ENCODE results near the gene COQ8B.

The COQ8B gene

GRCh38 chr19:40752257-40752781 lies 35.6 kb upstream of the COQ8B start:
- Histone ChIP-seq H3K4me1 (ENCODE audit: control insufficient read depth, insufficient read depth, low read length) (peaks cover 8% of the 10 kb centered on the region), H3K9me3 (ENCODE audit: control insufficient read depth, insufficient read depth, low read length) (no peaks in the 10 kb centered on the region), H3K9ac (ENCODE audit: low read depth, low read length) (no peak overlapping the region), H3K36me3 (ENCODE audit: control insufficient read depth, insufficient read depth, low read length) (peaks cover 28% of the 10 kb centered on the region), H3K4me3 (ENCODE audit: low read depth, low read length) (peak overlapping the region; percentile 78), H3K27me3 (ENCODE audit: control insufficient read depth, insufficient read depth, low read length) (no peaks in the 10 kb centered on the region)

- H3K4me1 ChIP-seq (ENCODE audit: control insufficient read depth, insufficient read depth, low read length), result peaks cover 8% of the 10 kb centered on the region
- H3K4me3 ChIP-seq (ENCODE audit: low read depth, low read length), result peak within 1 kb of the TSS; percentile 78
- peaks cover 22% of the 10 kb centered on the region for H3K36me3 ChIP-seq (ENCODE audit: control insufficient read depth, insufficient read depth, low read length)
- no peaks in the 10 kb centered on the region for H3K9me3 ChIP-seq (ENCODE audit: control insufficient read depth, insufficient read depth, low read length)
- peak within 1 kb of the TSS; percentile 99 for H3K9ac ChIP-seq (ENCODE audit: low read depth, low read length)
- no peaks in the 10 kb centered on the region for H3K27me3 ChIP-seq (ENCODE audit: control insufficient read depth, insufficient read depth, low read length)
Measured at GRCh38 chr19:40750874-40751537, 34.3 kb upstream of the COQ8B start, which contains the start of gene SNRPA. TSS of gene SNRPA (plus strand) at chr19:40751203. CDS start at chr19:40751409, 206 bp downstream.

GRCh38 chr19:40750058-40750873 lies 33.6 kb upstream of the COQ8B start, which contains the start of gene ACTMAP:
TSS of gene ACTMAP (minus strand) at chr19:40750477. CDS start at chr19:40749803, 674 bp downstream.
- Histone ChIP-seq H3K36me3 (ENCODE audit: control insufficient read depth, insufficient read depth, low read length) (peaks cover 17% of the 10 kb centered on the region), H3K9me3 (ENCODE audit: control insufficient read depth, insufficient read depth, low read length) (no peaks in the 10 kb centered on the region), H3K4me3 (ENCODE audit: low read depth, low read length) (peak within 1 kb of the TSS; percentile 78), H3K4me1 (ENCODE audit: control insufficient read depth, insufficient read depth, low read length) (peaks cover 8% of the 10 kb centered on the region), H3K27me3 (ENCODE audit: control insufficient read depth, insufficient read depth, low read length) (no peaks in the 10 kb centered on the region), H3K9ac (ENCODE audit: low read depth, low read length) (peak within 1 kb of the TSS; percentile 99)

- Histone ChIP-seq H3K9ac (ENCODE audit: low read depth, low read length) (no peak overlapping the region), H3K4me1 (ENCODE audit: control insufficient read depth, insufficient read depth, low read length) (peaks cover 9% of the 10 kb centered on the region), H3K4me3 (ENCODE audit: low read depth, low read length) (no peak overlapping the region), H3K27me3 (ENCODE audit: control insufficient read depth, insufficient read depth, low read length) (no peaks in the 10 kb centered on the region), H3K9me3 (ENCODE audit: control insufficient read depth, insufficient read depth, low read length) (no peaks in the 10 kb centered on the region), H3K36me3 (ENCODE audit: control insufficient read depth, insufficient read depth, low read length) (peaks cover 11% of the 10 kb centered on the region)
Measured at GRCh38 chr19:40747536-40747935, 30.9 kb upstream of the COQ8B start.

GRCh38 chr19:40745402-40745780 lies 28.7 kb upstream of the COQ8B start:
- Histone ChIP-seq H3K4me1 (ENCODE audit: control insufficient read depth, insufficient read depth, low read length) (peaks cover 11% of the 10 kb centered on the region), H3K9ac (ENCODE audit: low read depth, low read length) (peak overlapping the region; percentile 42), H3K36me3 (ENCODE audit: control insufficient read depth, insufficient read depth, low read length) (peaks cover 14% of the 10 kb centered on the region), H3K4me3 (ENCODE audit: low read depth, low read length) (no peak overlapping the region), H3K9me3 (ENCODE audit: control insufficient read depth, insufficient read depth, low read length) (no peaks in the 10 kb centered on the region), H3K27me3 (ENCODE audit: control insufficient read depth, insufficient read depth, low read length) (no peaks in the 10 kb centered on the region)

GRCh38 chr19:40744554-40745401 lies 28.1 kb upstream of the COQ8B start:
- Histone ChIP-seq H3K9me3 (ENCODE audit: control insufficient read depth, insufficient read depth, low read length) (no peaks in the 10 kb centered on the region), H3K27me3 (ENCODE audit: control insufficient read depth, insufficient read depth, low read length) (no peaks in the 10 kb centered on the region), H3K9ac (ENCODE audit: low read depth, low read length) (peak overlapping the region; percentile 42), H3K36me3 (ENCODE audit: control insufficient read depth, insufficient read depth, low read length) (peaks cover 16% of the 10 kb centered on the region), H3K4me3 (ENCODE audit: low read depth, low read length) (no peak overlapping the region), H3K4me1 (ENCODE audit: control insufficient read depth, insufficient read depth, low read length) (peaks cover 8% of the 10 kb centered on the region)

- Histone ChIP-seq H3K4me3 (ENCODE audit: low read depth, low read length) (no peak overlapping the region), H3K9me3 (ENCODE audit: control insufficient read depth, insufficient read depth, low read length) (no peaks in the 10 kb centered on the region), H3K9ac (ENCODE audit: low read depth, low read length) (no peak overlapping the region), H3K27me3 (ENCODE audit: control insufficient read depth, insufficient read depth, low read length) (no peaks in the 10 kb centered on the region), H3K36me3 (ENCODE audit: control insufficient read depth, insufficient read depth, low read length) (peaks cover 18% of the 10 kb centered on the region), H3K4me1 (ENCODE audit: control insufficient read depth, insufficient read depth, low read length) (peaks cover 7% of the 10 kb centered on the region)
Measured at GRCh38 chr19:40743926-40744325, 27.2 kb upstream of the COQ8B start.

GRCh38 chr19:40742886-40743285 lies 26.2 kb upstream of the COQ8B start:
- peaks cover 18% of the 10 kb centered on the region for H3K36me3 ChIP-seq (ENCODE audit: control insufficient read depth, insufficient read depth, low read length)
- H3K4me1 ChIP-seq (ENCODE audit: control insufficient read depth, insufficient read depth, low read length), result peaks cover 7% of the 10 kb centered on the region
- H3K4me3 ChIP-seq (ENCODE audit: low read depth, low read length), result no peak overlapping the region
- no peak overlapping the region for H3K9ac ChIP-seq (ENCODE audit: low read depth, low read length)
- H3K9me3 ChIP-seq (ENCODE audit: control insufficient read depth, insufficient read depth, low read length), result no peaks in the 10 kb centered on the region
- no peaks in the 10 kb centered on the region for H3K27me3 ChIP-seq (ENCODE audit: control insufficient read depth, insufficient read depth, low read length)

GRCh38 chr19:40742477-40742876 lies 25.8 kb upstream of the COQ8B start:
- Histone ChIP-seq H3K9me3 (ENCODE audit: control insufficient read depth, insufficient read depth, low read length) (no peaks in the 10 kb centered on the region), H3K4me3 (ENCODE audit: low read depth, low read length) (no peak overlapping the region), H3K36me3 (ENCODE audit: control insufficient read depth, insufficient read depth, low read length) (peaks cover 20% of the 10 kb centered on the region), H3K9ac (ENCODE audit: low read depth, low read length) (no peak overlapping the region), H3K27me3 (ENCODE audit: control insufficient read depth, insufficient read depth, low read length) (no peaks in the 10 kb centered on the region), H3K4me1 (ENCODE audit: control insufficient read depth, insufficient read depth, low read length) (peaks cover 7% of the 10 kb centered on the region)

- no peak overlapping the region for H3K9ac ChIP-seq (ENCODE audit: low read depth, low read length)
- H3K9me3 ChIP-seq (ENCODE audit: control insufficient read depth, insufficient read depth, low read length), result no peaks in the 10 kb centered on the region
- H3K4me3 ChIP-seq (ENCODE audit: low read depth, low read length), result no peak overlapping the region
- peaks cover 27% of the 10 kb centered on the region for H3K36me3 ChIP-seq (ENCODE audit: control insufficient read depth, insufficient read depth, low read length)
- no peaks in the 10 kb centered on the region for H3K27me3 ChIP-seq (ENCODE audit: control insufficient read depth, insufficient read depth, low read length)
- H3K4me1 ChIP-seq (ENCODE audit: control insufficient read depth, insufficient read depth, low read length), result peaks cover 7% of the 10 kb centered on the region
Measured at GRCh38 chr19:40741527-40742390, 25.1 kb upstream of the COQ8B start.
